ENCODE data around the gene CDH4. TPM values are rescaled to one million over a fixed set of nuclear protein-coding genes. Genes with fewer than 3 reads are reported as not detected.

Gene CDH4
- total RNA-seq, 1 donor from 2014 or later: 12.1 TPM

DNA sequence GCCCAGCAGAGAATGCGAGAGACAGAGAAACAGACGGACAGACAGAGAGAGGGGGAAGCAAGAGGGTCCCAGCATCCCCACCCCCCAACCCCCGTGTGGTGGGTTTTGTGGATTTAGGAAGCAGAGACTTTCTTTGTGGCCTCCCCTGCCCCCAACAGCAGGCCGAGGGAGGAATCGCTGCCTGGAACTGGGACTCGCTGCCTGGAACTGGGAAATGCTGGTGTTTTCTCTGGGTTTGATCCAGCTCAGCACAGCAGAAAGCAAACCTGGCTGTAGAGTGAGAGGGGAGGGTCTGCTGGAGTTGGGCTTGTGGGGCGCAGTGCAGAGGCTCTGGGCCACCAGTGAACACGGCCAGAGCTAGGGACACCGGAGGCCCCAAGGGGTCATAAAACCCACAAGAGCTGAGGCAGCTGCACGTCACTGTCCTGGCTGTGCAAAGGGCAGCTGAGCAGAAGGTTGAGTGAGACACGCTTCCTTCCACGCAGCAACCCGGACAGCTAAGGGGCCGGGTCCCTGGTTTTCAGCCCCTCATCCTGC is 631.9 kb downstream of the CDH4 start:
- no peak for DNase-seq (ENCODE audit: low read depth)
- no peak for FAIRE-seq
- Histone ChIP-seq H3K36me3 (ENCODE audit: control insufficient read depth, insufficient read depth, low read length) (no peaks in the 10 kb centered on the region), H3K27me3 (ENCODE audit: control insufficient read depth, insufficient read depth, low read length) (no peaks in the 10 kb centered on the region), H3K4me3 (ENCODE audit: low read depth, low read length) (no peak overlapping the region)
- TF ChIP-seq, protein P1, sequence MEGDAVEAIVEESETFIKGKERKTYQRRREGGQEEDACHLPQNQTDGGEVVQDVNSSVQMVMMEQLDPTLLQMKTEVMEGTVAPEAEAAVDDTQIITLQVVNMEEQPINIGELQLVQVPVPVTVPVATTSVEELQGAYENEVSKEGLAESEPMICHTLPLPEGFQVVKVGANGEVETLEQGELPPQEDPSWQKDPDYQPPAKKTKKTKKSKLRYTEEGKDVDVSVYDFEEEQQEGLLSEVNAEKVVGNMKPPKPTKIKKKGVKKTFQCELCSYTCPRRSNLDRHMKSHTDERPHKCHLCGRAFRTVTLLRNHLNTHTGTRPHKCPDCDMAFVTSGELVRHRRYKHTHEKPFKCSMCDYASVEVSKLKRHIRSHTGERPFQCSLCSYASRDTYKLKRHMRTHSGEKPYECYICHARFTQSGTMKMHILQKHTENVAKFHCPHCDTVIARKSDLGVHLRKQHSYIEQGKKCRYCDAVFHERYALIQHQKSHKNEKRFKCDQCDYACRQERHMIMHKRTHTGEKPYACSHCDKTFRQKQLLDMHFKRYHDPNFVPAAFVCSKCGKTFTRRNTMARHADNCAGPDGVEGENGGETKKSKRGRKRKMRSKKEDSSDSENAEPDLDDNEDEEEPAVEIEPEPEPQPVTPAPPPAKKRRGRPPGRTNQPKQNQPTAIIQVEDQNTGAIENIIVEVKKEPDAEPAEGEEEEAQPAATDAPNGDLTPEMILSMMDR (IDR thresholded peaks at IDR 0.05; ENCODE audit: insufficient read depth, low read length, severe bottlenecking): no peak

DNA sequence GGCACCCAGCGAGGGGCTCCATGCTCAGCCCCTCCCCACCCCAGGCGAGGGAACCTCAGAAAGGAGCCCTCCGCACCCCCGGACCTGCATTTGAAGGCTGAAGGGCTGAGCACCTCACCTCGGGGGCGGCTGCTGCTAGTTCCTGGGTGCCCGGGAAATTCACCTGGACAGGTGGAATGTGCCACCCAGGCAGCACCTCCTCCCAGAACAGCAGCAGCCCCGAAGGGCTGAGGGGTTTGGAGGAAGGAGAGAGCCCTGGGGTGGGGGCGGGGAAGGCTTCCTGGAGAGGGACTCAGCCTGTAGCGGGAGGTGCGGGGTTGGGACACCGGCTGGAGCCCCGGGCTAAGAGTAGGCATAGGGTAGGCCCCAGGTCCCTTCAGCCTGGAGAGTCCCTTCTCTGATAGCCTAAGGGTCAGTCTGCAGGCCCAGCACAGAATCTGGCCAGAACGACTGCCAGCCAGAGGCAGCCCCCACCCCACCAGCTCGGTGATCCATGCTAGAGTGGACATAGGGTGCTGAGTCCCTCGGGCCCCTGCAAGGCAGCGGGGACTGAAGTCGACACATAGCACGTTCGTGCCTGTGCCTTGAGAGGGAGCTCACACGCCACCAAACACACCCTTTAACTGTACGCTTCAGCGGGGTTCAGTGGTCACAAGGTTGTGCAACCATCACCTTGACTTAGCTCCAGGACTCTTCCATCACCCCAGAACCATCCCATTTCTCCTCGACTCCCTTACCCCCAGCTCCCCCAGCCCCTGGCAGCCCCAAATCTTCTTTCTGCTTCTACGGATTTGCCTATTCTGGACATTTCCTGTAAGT is 632.7 kb downstream of the CDH4 start:
- H3K4me3 ChIP-seq (ENCODE audit: low read depth, low read length): no peak overlapping the region
- no peaks in the 10 kb centered on the region for H3K27me3 ChIP-seq (ENCODE audit: control insufficient read depth, insufficient read depth, low read length)
- no peak for DNase-seq (ENCODE audit: low read depth)
- FAIRE-seq: no peak
- TF ChIP-seq, protein P1 (IDR thresholded peaks at IDR 0.05; ENCODE audit: insufficient read depth, low read length, severe bottlenecking): no peak
- H3K36me3 ChIP-seq (ENCODE audit: control insufficient read depth, insufficient read depth, low read length): no peaks in the 10 kb centered on the region

DNA sequence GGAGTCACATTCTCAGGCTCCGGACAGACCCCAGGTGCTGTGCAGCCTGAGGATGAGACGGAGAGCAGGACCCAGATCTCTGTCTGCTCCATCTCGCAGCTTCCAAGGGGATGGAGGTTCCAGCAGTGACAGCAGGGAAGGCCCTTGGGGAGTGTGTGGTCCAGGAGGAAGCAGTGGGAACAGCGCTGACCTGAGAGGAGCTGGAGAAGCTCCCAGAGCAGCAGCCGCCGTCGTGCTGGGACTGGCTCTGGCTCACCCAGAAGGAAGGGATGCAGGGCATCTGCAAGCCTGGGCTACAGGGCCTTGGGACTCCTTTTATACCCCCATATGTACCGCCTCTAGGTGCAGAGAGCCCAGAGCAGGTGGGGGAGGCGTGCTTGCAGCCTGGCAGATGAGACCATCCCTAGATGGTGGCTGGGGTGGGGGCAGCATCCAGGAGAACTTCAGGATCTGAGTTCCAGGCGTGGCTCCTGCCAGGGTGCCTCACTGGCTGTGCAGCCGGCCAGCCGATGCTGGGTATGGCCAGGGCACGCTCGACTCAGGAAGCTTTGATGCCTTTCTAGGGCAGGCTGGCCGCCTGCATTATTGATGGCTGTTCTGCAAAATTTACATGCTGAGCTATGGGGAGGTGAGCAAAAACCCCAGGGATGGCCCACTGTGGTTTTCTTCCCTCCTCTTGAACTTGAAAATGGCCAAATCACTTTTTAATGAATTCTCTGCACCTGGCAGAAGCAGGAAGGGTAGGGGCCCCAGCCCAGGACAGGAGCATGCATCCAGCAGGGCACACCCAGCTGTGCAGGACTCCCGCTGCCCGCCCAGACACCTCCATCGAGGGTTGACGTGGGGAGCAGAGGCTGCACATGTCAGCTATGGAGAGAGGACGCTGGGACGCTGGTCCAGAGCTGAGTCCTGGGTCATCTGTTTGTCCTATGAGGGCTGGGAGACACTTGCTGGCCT is 634.0 kb downstream of the CDH4 start:
- no peak overlapping the region for H3K4me3 ChIP-seq (ENCODE audit: low read depth, low read length)
- TF ChIP-seq, protein P1 (IDR thresholded peaks at IDR 0.05; ENCODE audit: insufficient read depth, low read length, severe bottlenecking): no peak
- DNase-seq (ENCODE audit: low read depth) (no peak), FAIRE-seq (no peak)
- H3K27me3 ChIP-seq (ENCODE audit: control insufficient read depth, insufficient read depth, low read length): no peaks in the 10 kb centered on the region
- no peaks in the 10 kb centered on the region for H3K36me3 ChIP-seq (ENCODE audit: control insufficient read depth, insufficient read depth, low read length)

DNA sequence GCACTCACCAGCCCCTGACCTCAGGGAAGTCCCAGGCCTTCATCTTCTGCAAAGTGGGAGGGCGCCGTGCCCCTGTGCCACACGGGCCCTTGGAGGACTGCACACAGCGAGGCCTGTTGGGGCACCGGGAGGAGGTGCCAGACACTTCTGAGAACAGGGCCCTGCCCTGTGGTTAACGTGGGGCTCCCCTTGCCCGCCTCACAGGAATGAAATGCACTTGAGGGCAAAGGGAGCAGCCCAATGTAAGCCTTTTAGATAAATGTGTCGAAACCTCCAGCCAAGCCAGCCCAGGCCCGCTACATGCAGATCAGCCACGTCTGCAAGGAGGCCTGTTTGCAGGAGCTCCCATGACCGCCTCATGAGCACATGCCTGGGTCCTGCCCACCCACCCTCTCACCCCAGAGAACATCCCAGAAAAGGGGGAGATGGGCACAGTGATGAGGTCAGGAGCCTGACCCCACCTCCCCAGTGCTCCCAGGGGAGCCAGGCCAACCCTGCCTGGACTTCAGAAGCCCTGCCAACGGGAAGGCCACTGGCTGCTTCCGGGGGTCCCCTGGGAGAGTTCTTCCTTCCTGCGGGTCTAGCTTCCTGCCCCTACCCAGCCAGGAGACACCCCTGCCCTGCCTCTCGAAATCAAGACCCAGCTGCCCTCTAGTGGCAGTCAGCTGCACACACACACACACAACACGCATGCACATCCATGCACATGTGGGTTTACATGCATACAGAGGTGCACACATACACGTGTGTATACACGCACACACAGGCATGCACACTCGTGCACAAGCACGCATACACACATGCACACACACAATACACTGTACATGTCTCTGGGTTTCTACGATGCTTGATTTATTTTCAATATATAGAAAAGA is 634.9 kb downstream of the CDH4 start:
- DNase-seq (ENCODE audit: low read depth) (peak; percentile 7), FAIRE-seq (no peak)
- TF ChIP-seq, protein P1 (IDR thresholded peaks at IDR 0.05; ENCODE audit: insufficient read depth, low read length, severe bottlenecking): peak; percentile 66
- H3K4me3 ChIP-seq (ENCODE audit: low read depth, low read length): no peak overlapping the region
- H3K36me3 ChIP-seq (ENCODE audit: control insufficient read depth, insufficient read depth, low read length): no peaks in the 10 kb centered on the region
- no peaks in the 10 kb centered on the region for H3K27me3 ChIP-seq (ENCODE audit: control insufficient read depth, insufficient read depth, low read length)

DNA sequence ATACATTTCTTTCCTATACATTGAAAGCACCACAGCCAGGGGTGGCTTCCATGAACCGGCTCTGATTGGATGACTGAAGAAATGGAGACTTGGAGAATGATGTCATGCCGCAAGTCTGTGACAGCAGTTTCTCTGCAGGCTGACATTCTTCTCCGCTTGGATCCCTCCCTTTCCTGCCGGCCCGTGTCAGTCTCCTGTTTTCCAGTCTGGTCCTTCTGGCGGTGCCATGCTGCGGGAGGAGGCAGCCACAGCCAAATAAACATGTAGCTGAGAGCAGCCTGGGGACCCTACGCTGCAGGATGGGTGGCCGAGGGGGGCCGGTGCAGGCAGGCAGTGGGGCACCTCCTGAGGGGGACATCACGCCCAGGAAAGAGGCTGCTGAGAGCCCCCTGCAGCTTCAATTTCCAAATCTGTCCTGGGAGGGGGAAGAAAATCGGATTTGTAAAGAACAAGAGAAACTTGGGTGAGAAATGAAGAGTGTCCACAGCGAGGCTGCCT is 635.6 kb downstream of the CDH4 start:
- DNase-seq (ENCODE audit: low read depth) (no peak), FAIRE-seq (no peak)
- no peaks in the 10 kb centered on the region for H3K27me3 ChIP-seq (ENCODE audit: control insufficient read depth, insufficient read depth, low read length)
- H3K36me3 ChIP-seq (ENCODE audit: control insufficient read depth, insufficient read depth, low read length): no peaks in the 10 kb centered on the region
- TF ChIP-seq, protein P1 (IDR thresholded peaks at IDR 0.05; ENCODE audit: insufficient read depth, low read length, severe bottlenecking): no peak
- H3K4me3 ChIP-seq (ENCODE audit: low read depth, low read length): no peak overlapping the region
